Activated naive CD4-positive, alpha-beta T cell treated with anti-CD3 and anti-CD28 coated beads for 36 hours (primary cell): Measurements from ENCODE around the gene MORN1. TPM values are rescaled to one million over a fixed set of nuclear protein-coding genes. Genes with fewer than 3 reads are reported as not detected.

ENCODE experiments used
- CTCF ChIA-PET: fragments of 350-600 bp; sonication (Branson Sonifier 250); formaldehyde crosslinking; loops from one replicate; lab custom pipeline; 2021; ENCODE audit warnings: antibody characterized with exemption; lab: Charles Lee
- DNase-seq: peaks from one replicate; pipeline ENCODE4 v3.0.0-alpha.2; 2020
- H3K27ac Mint-ChIP-seq: one replicate; pipeline ENCODE4 v1.8.0; 2021; ENCODE audit warnings: mild to moderate bottlenecking, mixed read lengths
- H3K27me3 Mint-ChIP-seq: one replicate; pipeline ENCODE4 v1.8.0; 2021; ENCODE audit warnings: low read depth, mixed read lengths
- H3K36me3 Mint-ChIP-seq: one replicate; pipeline ENCODE4 v1.8.0; 2021; ENCODE audit warnings: low read depth, mixed read lengths
- H3K4me1 Mint-ChIP-seq: one replicate; pipeline ENCODE4 v1.8.0; 2021; ENCODE audit warnings: low read depth, mixed read lengths
- H3K4me3 Mint-ChIP-seq: one replicate; pipeline ENCODE4 v1.8.0; 2021; ENCODE audit warnings: mild to moderate bottlenecking, moderate library complexity, mixed read lengths
- H3K9me3 Mint-ChIP-seq: one replicate; pipeline ENCODE4 v1.8.0; 2021; ENCODE audit warnings: mixed read lengths
- intact Hi-C: fragments of 100-400 bp; cut with micrococcal nuclease; formaldehyde crosslinking; loops from one replicate; pipeline ENCODE4 v1.15.1; 2023
- total RNA-seq, 2 experiments: library from RNA; stranded (reverse); gene quantifications; one replicate each; pipeline ENCODE4 v1.2.3, GENCODE V29; 2021

The MORN1 gene
- total RNA-seq, 2 experiments from 2014 or later, result 3.2 to 4.9 TPM

DNA sequence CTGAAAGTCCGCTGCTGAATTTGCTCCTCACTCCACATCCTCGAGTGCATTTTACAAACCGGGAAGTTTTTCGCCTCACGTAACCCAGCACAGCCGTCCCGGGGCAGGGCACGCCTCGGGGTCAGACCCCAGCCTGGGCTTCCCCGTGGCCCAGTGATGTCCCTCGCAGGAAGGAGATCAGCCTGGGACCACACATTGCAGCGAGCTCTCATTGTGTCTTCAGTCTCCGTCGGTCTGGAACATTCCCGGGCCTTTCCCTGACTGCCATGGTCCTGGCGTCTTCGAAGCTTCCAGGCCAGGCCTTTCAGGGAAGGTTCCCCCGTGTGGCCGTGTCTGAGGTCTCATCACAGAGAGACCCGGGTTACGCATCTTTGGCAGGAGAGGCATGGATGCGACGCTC, 43.5 kb downstream of the MORN1 start:
- DNase-seq, result no peak
- no peaks in the 10 kb centered on the region for H3K4me1 Mint-ChIP-seq
- intact Hi-C loops, result no loop called here
- H3K36me3 Mint-ChIP-seq, result no peaks in the 10 kb centered on the region
- no peaks in the 10 kb centered on the region for H3K27me3 Mint-ChIP-seq
- no peak overlapping the region for H3K27ac Mint-ChIP-seq
- H3K4me3 Mint-ChIP-seq, result no peak overlapping the region
- H3K9me3 Mint-ChIP-seq, result no peaks in the 10 kb centered on the region
- CTCF ChIA-PET, result no interaction called here

- intact Hi-C loops, result no loop called here
- CTCF ChIA-PET, result interaction anchor here (0.8 kb wide), 1 partner anchor 36 kb away, joined by 3 read pairs; no protein-coding TSS in a partner anchor
- H3K4me3 Mint-ChIP-seq, result no peak overlapping the region
- no peaks in the 10 kb centered on the region for H3K9me3 Mint-ChIP-seq
- no peaks in the 10 kb centered on the region for H3K36me3 Mint-ChIP-seq
- DNase-seq, result no peak
- no peaks in the 10 kb centered on the region for H3K4me1 Mint-ChIP-seq
- H3K27me3 Mint-ChIP-seq, result no peaks in the 10 kb centered on the region
- H3K27ac Mint-ChIP-seq, result no peak overlapping the region
Observed at GRCh38 chr1:2347409-2347785, 44.0 kb downstream of the MORN1 start.

DNA sequence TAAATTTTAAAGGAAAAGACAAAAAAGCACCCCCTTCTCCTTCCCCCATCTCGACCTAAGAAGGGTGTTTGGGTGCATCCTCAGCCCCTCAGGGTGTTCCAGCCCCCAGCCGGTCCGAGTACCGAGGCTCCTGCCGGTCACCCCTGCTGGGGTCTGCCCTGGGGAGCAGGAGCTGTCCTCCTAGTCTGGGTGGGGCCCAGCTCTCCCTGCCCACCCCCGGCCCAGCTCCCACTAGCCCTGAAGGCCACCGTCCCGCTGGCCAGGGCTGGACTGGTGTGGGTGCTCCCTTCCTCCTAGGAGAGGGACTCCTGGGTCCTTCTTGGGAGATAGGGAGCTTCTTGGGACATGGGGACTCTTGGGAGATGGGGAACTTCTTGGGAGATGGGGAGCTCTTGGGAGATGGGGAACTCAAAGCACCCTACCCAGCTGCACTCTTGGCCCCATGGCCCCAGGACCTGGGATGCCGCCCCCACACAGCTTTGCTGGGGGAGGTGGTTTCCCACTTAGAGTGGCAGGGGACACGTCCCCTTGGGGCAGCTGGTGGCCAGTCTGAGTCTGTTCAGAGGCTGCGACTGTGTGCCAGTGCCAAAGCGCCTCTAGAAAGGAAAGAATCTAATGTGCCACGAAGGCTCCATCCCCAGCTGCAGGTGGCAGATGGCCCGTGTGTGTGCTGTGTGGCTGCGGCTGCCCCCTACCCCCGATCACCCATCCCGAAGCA, 44.5 kb downstream of the MORN1 start:
- CTCF ChIA-PET, result interaction anchor here (0.8 kb wide), 1 partner anchor 35 kb away, joined by 3 read pairs; no protein-coding TSS in a partner anchor
- Mint-ChIP-seq H3K9me3 (no peaks in the 10 kb centered on the region), H3K36me3 (no peaks in the 10 kb centered on the region), H3K4me1 (no peaks in the 10 kb centered on the region), H3K27me3 (no peaks in the 10 kb centered on the region), H3K27ac (no peak overlapping the region), H3K4me3 (no peak overlapping the region)
- intact Hi-C loops, result no loop called here
- no peak for DNase-seq

DNA sequence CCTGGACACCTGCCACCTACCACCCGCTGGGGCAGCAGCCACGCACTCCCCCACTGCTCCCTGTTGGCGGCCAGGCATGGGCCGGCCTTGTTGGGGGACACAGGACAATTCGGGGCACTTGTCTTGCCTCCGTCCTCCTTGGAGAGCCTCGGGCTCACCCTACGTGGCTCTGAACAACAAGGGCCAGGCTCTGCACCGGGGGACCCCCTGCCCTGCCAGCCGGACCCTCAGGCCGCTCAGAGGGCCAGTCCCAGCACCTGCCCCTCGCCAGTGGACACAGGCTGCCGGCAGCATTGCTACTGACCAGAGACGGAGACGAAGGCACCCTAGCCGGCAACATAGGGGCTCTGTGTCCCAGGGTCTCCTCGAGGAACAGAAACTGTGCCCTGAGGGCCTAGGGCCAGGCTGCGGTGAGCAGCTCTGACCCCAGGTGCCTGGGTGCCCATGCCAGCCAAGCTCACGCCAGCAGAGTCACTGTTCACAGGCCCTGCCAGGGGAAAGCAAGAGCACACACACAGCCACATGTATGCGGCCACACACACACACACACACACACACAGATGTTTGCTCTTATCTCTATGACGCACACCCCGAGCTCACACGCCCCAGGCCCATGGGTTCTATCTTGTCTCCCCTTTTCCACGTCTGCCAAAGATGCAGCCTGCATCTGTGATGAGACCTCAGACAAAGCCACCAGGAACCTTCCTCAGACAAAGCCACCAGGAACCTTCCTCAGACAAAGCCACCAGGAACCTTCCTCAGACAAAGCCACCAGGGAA, 45.9 kb downstream of the MORN1 start:
- no peak overlapping the region for H3K4me3 Mint-ChIP-seq
- no peaks in the 10 kb centered on the region for H3K36me3 Mint-ChIP-seq
- CTCF ChIA-PET, result no interaction called here
- intact Hi-C loops, result no loop called here
- H3K9me3 Mint-ChIP-seq, result no peaks in the 10 kb centered on the region
- no peak for DNase-seq
- no peaks in the 10 kb centered on the region for H3K27me3 Mint-ChIP-seq
- no peaks in the 10 kb centered on the region for H3K4me1 Mint-ChIP-seq
- H3K27ac Mint-ChIP-seq, result no peak overlapping the region

GRCh38 chr1:2344744-2345296, 46.5 kb downstream of the MORN1 start:
- H3K36me3 Mint-ChIP-seq, result no peaks in the 10 kb centered on the region
- intact Hi-C loops, result no loop called here
- CTCF ChIA-PET, result no interaction called here
- no peaks in the 10 kb centered on the region for H3K4me1 Mint-ChIP-seq
- DNase-seq, result no peak
- no peaks in the 10 kb centered on the region for H3K9me3 Mint-ChIP-seq
- no peaks in the 10 kb centered on the region for H3K27me3 Mint-ChIP-seq
- H3K27ac Mint-ChIP-seq, result no peak overlapping the region
- H3K4me3 Mint-ChIP-seq, result no peak overlapping the region

GRCh38 chr1:2344121-2344681, 47.2 kb downstream of the MORN1 start:
- H3K4me3 Mint-ChIP-seq, result no peak overlapping the region
- H3K9me3 Mint-ChIP-seq, result no peaks in the 10 kb centered on the region
- H3K36me3 Mint-ChIP-seq, result no peaks in the 10 kb centered on the region
- H3K27ac Mint-ChIP-seq, result no peak overlapping the region
- no peaks in the 10 kb centered on the region for H3K4me1 Mint-ChIP-seq
- CTCF ChIA-PET, result no interaction called here
- no peaks in the 10 kb centered on the region for H3K27me3 Mint-ChIP-seq
- DNase-seq, result no peak
- intact Hi-C loops, result no loop called here

DNA sequence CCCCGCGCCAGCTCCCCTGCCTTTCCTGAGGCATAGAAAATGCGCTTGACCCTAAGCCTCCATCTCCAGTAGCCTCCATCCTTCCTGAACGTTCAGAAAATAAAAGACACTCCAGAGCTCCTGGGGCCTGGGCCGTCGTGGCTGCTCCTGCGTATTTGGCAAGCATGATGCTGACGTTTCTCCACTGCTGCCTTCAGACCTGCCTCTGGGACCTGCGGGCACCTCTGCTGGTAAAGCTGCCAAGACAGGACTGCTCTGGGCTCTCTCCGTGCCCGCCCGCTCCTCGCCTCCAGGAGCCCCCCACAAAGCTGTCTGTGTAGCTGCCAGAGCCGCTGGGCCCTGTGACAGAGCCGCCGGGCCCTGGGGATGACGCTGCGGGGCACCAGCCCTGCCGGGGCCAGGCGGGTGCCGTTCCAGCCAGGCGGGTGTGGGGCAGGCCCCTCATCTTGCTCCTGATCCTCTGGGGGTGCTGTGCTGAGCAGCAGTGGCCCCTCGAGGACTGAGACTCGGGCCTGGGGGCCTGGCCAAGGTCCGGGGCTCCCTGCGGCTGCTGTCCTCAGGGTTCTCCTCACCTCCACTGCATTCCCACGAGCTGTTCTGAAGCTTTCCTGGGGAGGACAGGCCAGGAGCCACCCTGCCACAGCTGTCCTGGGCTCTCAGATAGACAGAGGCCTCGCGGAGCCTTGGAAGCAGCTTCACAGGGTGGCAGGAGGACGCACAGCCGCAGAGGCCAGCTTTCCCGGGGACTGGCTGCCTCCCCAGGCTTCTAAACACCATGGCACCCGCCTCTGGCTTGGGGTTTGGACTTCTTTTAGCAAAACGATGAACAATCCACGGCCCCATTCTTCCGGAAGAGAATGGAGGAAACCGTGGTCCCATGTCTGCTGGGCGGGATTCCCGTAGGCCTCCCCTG, 48.1 kb downstream of the MORN1 start:
- no peaks in the 10 kb centered on the region for H3K9me3 Mint-ChIP-seq
- no peak overlapping the region for H3K27ac Mint-ChIP-seq
- H3K36me3 Mint-ChIP-seq, result no peaks in the 10 kb centered on the region
- no peaks in the 10 kb centered on the region for H3K4me1 Mint-ChIP-seq
- CTCF ChIA-PET, result no interaction called here
- intact Hi-C loops, result no loop called here
- H3K27me3 Mint-ChIP-seq, result no peaks in the 10 kb centered on the region
- DNase-seq, result no peak
- H3K4me3 Mint-ChIP-seq, result no peak overlapping the region

DNA sequence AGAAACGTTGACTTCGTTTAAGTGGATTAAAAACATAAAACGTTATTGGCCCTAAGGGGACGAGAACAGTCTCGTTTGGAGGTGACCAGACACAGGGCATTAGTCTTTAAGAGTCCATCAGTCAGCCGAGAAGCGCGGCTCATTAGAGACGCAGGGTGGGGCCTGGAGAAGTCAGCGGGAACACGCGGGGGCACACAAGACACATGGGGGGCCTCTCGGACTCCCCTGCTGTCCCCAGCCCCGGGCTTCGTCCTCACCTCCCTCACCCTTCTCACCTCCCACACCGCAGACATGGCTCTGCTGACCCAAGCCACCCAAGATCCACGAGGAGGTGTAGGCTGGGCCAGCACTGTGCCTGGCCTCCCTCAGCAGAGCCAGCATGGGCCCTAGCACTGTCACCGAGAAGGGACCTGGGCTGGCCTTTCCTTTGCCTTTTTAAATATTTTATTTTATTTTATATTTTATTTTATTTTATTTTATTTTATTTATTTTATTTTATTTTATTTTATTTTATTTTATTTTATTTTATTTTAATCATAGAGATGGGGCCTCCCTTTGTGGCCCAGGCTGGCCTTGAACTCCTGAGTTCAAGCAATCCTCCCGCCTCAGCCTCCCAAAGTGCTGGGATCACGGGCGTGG, 48.9 kb downstream of the MORN1 start:
- Mint-ChIP-seq H3K27ac (no peak overlapping the region), H3K9me3 (no peaks in the 10 kb centered on the region), H3K4me3 (no peak overlapping the region), H3K4me1 (no peaks in the 10 kb centered on the region), H3K36me3 (no peaks in the 10 kb centered on the region), H3K27me3 (no peaks in the 10 kb centered on the region)
- intact Hi-C loops, result no loop called here
- no peak for DNase-seq
- CTCF ChIA-PET, result no interaction called here

GRCh38 chr1:2341706-2342383, 49.5 kb downstream of the MORN1 start:
- intact Hi-C loops, result no loop called here

GRCh38 chr1:2340918-2341254, 50.5 kb downstream of the MORN1 start:
- Mint-ChIP-seq H3K4me3 (no peak overlapping the region), H3K27ac (no peak overlapping the region), H3K27me3 (no peaks in the 10 kb centered on the region), H3K9me3 (no peaks in the 10 kb centered on the region), H3K4me1 (no peaks in the 10 kb centered on the region), H3K36me3 (no peaks in the 10 kb centered on the region)
- intact Hi-C loops, result no loop called here
- DNase-seq, result no peak
- CTCF ChIA-PET, result no interaction called here

More at GRCh38 chr1:2341706-2342383, 49.5 kb downstream of the MORN1 start:
- CTCF ChIA-PET, result no interaction called here
- no peaks in the 10 kb centered on the region for H3K9me3 Mint-ChIP-seq
- H3K4me3 Mint-ChIP-seq, result no peak overlapping the region
- no peaks in the 10 kb centered on the region for H3K27me3 Mint-ChIP-seq
- no peaks in the 10 kb centered on the region for H3K36me3 Mint-ChIP-seq
- no peak for DNase-seq
- H3K27ac Mint-ChIP-seq, result no peak overlapping the region
- no peaks in the 10 kb centered on the region for H3K4me1 Mint-ChIP-seq

GRCh38 chr1:2340086-2340917, 51.1 kb downstream of the MORN1 start:
- DNase-seq, result no peak
- Mint-ChIP-seq H3K9me3 (no peaks in the 10 kb centered on the region), H3K36me3 (no peaks in the 10 kb centered on the region), H3K27ac (no peak overlapping the region), H3K4me3 (no peak overlapping the region), H3K27me3 (no peaks in the 10 kb centered on the region), H3K4me1 (no peaks in the 10 kb centered on the region)
- CTCF ChIA-PET, result no interaction called here
- intact Hi-C loops, result no loop called here
